Measurements from ENCODE around the gene HNRNPA0. TPM values are rescaled to one million over a fixed set of nuclear protein-coding genes. Genes with fewer than 3 reads are reported as not detected.

The HNRNPA0 gene
- total RNA-seq (10 to 100 TPM; 16.9 to 52.9 (median 48.3) TPM), polyA plus RNA-seq (10 to 100 TPM; 26.2 to 41.5 TPM)
- long read RNA-seq, donor 1, full-length matches to known transcripts: 55 of 56 reads
- long read RNA-seq, donor 1, partial matches to known transcripts: 0 of 56 reads
- long read RNA-seq, donor 1, other reads (novel, unspliced or antisense): 1 of 56 reads
- long read RNA-seq, donor 2, full-length matches to known transcripts: 362 of 362 reads
- long read RNA-seq, donor 2, partial matches to known transcripts: 0 of 362 reads
- long read RNA-seq, donor 2, other reads (novel, unspliced or antisense): 0 of 362 reads
- long read RNA-seq, donor 3, full-length matches to known transcripts: 68 of 68 reads
- long read RNA-seq, donor 3, partial matches to known transcripts: 0 of 68 reads
- long read RNA-seq, donor 3, other reads (novel, unspliced or antisense): 0 of 68 reads

DNA sequence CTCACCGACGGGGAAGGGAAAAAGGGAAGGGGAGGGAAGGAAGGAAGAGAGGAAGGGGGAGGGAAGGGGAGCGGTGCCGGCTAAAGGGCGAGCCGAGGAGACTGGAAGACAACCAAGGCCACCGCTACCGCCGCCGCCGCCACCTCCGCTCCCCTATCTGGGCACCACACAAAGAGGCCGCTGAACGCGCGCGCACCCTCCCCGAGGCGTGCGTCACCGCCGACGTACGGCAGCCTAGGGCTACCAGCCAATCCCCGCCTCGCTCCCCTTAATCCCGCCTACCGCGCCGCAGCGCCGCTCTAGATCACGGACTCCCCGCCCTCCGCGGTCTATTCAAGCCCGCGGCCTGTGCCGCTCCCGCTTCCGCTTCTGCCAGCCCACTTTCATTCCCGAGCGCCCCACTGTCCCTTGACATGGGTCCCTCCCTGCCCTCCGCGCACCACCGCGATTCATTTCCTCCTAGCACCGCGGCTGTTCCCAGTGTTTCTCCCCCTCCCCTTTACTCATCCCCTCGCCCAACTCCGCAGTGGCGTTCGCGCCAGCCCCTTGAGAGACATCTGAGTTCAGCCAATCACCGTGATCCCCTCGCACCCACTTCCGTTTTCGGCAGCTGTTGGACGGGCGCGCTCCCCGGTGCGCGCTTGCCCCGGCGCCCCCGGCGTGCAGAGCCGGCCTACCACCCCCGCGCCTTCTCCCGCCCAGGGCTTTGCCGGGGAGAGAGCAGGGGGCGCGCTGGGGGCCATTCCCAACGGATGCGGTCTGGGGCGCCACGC, at the start of gene HNRNPA0:
HNRNPA0 (minus strand) TSS at position 176 of the 773 bp plus-strand sequence. CDS start 297 bp downstream, outside the sequence.
- H3K27ac ChIP-seq: peak within 1 kb of the TSS; percentile 97
- TF ChIP-seq POLR2A (IDR thresholded peaks at IDR 0.05): peak; percentile 98
- TF ChIP-seq CTCF (IDR thresholded peaks at IDR 0.05): peak; percentile 6 to 26 (median 25)
- peak; percentile 8 for TF ChIP-seq EP300 (IDR thresholded peaks at IDR 0.05)
- H3K36me3 ChIP-seq: no peaks in the 10 kb centered on the region
- intact Hi-C loops (cut with DNase I): loop anchor here in 3 of 4 donors (10.0 kb wide), 2 partner anchors 280 to 740 kb away; partner anchors contain the start of gene FAM13B (in 2 of the 3)
- H3K4me3 ChIP-seq: peak within 1 kb of the TSS; percentile 91
- no peaks in the 10 kb centered on the region for H3K4me1 ChIP-seq (ENCODE audit: insufficient read depth)
- H3K27me3 ChIP-seq: no peaks in the 10 kb centered on the region
- H3K9me3 ChIP-seq: no peaks in the 10 kb centered on the region
- peak; percentile 96 to 98 (median 97) for DNase-seq
- WGBS, 3 donors: 0 to 1% (median 1%) methylated on average over 78 to 79 of the region's 79 CpGs

GRCh38 chr5:137802282-137803210, 48.4 kb upstream of the HNRNPA0 start:
- intact Hi-C loops (cut with DNase I): no loop called here
- no peak overlapping the region for H3K27ac ChIP-seq
- TF ChIP-seq CTCF (IDR thresholded peaks at IDR 0.05): no peak
- no peak for TF ChIP-seq EP300 (IDR thresholded peaks at IDR 0.05)
- no peak for TF ChIP-seq POLR2A (IDR thresholded peaks at IDR 0.05)
- H3K4me1 ChIP-seq (ENCODE audit: insufficient read depth): no peaks in the 10 kb centered on the region
- 74 to 85% (median 84%) methylated on average over 6 of the region's 6 CpGs for WGBS, 3 donors
- H3K36me3 ChIP-seq: no peaks in the 10 kb centered on the region
- DNase-seq: no peak
- no peaks in the 10 kb centered on the region for H3K27me3 ChIP-seq
- no peaks in the 10 kb centered on the region for H3K9me3 ChIP-seq
- H3K4me3 ChIP-seq: no peak overlapping the region

DNA sequence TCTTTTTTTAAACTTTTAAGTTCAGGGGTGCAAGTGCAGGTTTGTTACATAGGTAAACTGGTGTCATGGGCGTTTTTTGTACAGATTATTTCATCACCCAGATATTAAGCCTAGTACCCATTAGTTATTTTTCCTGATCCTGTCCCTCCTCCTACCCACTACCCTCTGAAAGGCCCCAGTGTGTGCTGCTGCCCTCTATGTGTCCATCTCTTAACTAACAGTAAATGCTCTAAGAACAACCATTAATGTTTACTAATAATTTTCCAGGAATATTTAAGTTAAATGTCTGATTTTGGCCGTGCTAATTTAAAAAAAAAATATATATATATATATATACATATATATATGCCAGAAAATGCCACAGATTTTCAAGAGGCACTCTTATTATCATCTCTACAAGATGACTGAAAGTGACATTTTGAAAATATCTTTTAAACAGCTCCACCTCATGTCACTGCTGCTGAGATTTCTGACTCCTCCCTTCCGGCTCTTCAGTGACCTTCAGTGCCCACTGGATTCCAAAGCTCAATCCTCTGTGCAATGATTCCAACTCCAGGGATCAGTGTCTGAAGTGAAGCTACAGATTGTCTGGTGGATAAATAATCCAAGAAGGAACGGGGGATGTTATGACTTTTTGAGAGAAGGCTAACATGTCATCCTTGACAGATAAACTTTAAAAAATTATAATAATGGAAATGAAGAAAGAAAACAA, 46.7 kb upstream of the HNRNPA0 start:
- H3K9me3 ChIP-seq: no peaks in the 10 kb centered on the region
- no peak for DNase-seq
- 70 to 78% (median 73%) methylated on average over 4 of the region's 4 CpGs for WGBS, 3 donors
- H3K4me3 ChIP-seq: no peak overlapping the region
- no peaks in the 10 kb centered on the region for H3K4me1 ChIP-seq (ENCODE audit: insufficient read depth)
- no peaks in the 10 kb centered on the region for H3K27me3 ChIP-seq
- no peaks in the 10 kb centered on the region for H3K36me3 ChIP-seq
- intact Hi-C loops (cut with DNase I): no loop called here
- TF ChIP-seq POLR2A (IDR thresholded peaks at IDR 0.05): no peak
- no peak for TF ChIP-seq EP300 (IDR thresholded peaks at IDR 0.05)
- no peak for TF ChIP-seq CTCF (IDR thresholded peaks at IDR 0.05)
- H3K27ac ChIP-seq: no peak overlapping the region
